Measurements from ENCODE around the gene SGIP1. TPM values are rescaled to one million over a fixed set of nuclear protein-coding genes. Genes with fewer than 3 reads are reported as not detected.
"Not testable (repeated sequence)": the region's sequence is repeated elsewhere in the genome, so short reads cannot be mapped to it uniquely, and the experiment has no call there.

SGIP1 gene
- total and polyA plus RNA-seq, 5 donors from 2014 or later, result not detected

DNA sequence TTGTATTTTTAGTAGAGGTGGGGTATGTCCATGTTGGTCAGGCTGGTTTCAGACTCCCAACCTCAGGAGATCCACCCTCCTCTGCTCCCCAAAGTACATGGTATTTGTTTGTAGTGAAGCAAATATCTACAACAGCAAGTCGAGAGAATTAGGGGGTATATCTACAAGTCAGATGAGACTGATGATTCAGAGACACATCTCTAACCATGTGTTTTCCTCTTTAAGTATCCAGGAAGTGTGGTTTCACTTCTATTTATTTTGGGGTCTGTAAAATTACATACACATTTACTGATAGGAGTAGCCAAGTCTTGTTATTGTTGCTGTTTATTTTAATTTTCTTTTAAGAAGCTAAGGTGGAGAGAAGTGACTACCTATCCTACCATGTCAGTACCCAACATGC is 44.9 kb downstream of the SGIP1 start:
- Mint-ChIP-seq H3K4me1 (no peaks in the 10 kb centered on the region), H3K27ac (no peak overlapping the region), H3K9me3 (peaks cover 0 to 2% (median 0%) of the 10 kb centered on the region in 7 donors), H3K27me3 (peaks cover 9% of the 10 kb centered on the region), H3K36me3 (no peaks in the 10 kb centered on the region), H3K4me3 (no peak overlapping the region)
- Histone ChIP-seq H3K9me3 (ENCODE audit: control insufficient read depth in 2 of 2, low read length in 2 of 2) (no peaks in the 10 kb centered on the region), H3K36me3 (ENCODE audit: control insufficient read depth, insufficient read depth, low read length) (no peaks in the 10 kb centered on the region), H3K4me1 (ENCODE audit: control insufficient read depth, insufficient read depth, low read length, poor library complexity, severe bottlenecking) (no peaks in the 10 kb centered on the region), H3K27me3 (ENCODE audit: control insufficient read depth, insufficient read depth, low read length) (peaks cover 8% of the 10 kb centered on the region), H3K4me3 (ENCODE audit: low read depth, low read length) (no peak overlapping the region), H3K27ac (ENCODE audit: insufficient read depth, low read length, poor library complexity, severe bottlenecking) (no peak overlapping the region)
- DNase-seq (no peak), ATAC-seq (ENCODE audit: low read depth in 2 of 2) (no peak)

DNA sequence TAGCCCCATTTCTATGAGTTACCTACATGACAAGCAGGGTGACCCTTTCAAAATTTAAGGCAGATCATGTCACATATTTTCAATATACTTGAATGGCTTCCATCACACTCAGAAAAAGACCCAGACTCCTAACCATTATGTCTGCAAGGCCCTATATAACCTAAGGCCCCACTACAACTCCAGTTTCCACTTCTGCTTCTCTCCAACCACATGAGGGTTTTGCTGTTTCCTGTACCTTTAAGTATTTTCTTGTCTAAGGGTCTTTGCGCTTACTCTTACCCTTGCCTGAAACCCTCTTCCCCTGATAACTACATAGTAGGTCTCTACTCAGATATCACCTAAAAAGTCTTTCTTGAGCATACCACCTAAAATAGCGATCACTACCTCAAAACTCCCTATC is 46.1 kb downstream of the SGIP1 start:
- Histone ChIP-seq H3K27me3 (ENCODE audit: control insufficient read depth, insufficient read depth, low read length) (peaks cover 8% of the 10 kb centered on the region), H3K4me3 (ENCODE audit: low read depth, low read length) (no peak overlapping the region), H3K9me3 (ENCODE audit: control insufficient read depth in 2 of 2, low read length in 2 of 2) (no peaks in the 10 kb centered on the region), H3K27ac (ENCODE audit: insufficient read depth, low read length, poor library complexity, severe bottlenecking) (no peak overlapping the region), H3K4me1 (ENCODE audit: control insufficient read depth, insufficient read depth, low read length, poor library complexity, severe bottlenecking) (no peaks in the 10 kb centered on the region), H3K36me3 (ENCODE audit: control insufficient read depth, insufficient read depth, low read length) (no peaks in the 10 kb centered on the region)
- no peaks in the 10 kb centered on the region for H3K9me3 Mint-ChIP-seq
- H3K36me3 Mint-ChIP-seq, result no peaks in the 10 kb centered on the region
- no peak overlapping the region for H3K27ac Mint-ChIP-seq
- no peaks in the 10 kb centered on the region for H3K4me1 Mint-ChIP-seq
- no peak overlapping the region for H3K4me3 Mint-ChIP-seq
- peaks cover 9% of the 10 kb centered on the region for H3K27me3 Mint-ChIP-seq
- DNase-seq, result no peak
- no peak for ATAC-seq (ENCODE audit: low read depth in 2 of 2)

DNA sequence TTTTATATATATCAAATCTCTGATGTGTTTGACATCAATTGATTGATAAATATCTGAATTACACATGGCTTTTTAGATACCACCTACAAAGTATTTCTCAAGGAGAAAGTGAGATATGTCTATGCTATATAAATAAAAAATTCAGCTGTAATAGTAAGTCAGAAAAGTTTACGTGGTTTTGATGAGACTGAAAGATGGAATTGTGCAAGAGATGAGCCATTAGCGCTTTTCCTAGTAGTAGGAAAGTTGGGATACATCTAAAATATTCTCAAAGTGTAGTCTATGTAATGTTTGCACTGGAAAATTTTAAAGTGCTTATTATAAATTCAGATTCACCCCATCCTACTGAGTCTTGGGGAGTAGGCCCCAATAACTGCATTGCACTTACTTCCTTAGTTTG is 49.1 kb downstream of the SGIP1 start:
- H3K27ac Mint-ChIP-seq, result no peak overlapping the region
- H3K27me3 Mint-ChIP-seq, result peaks cover 6% of the 10 kb centered on the region
- no peaks in the 10 kb centered on the region for H3K36me3 Mint-ChIP-seq

DNA sequence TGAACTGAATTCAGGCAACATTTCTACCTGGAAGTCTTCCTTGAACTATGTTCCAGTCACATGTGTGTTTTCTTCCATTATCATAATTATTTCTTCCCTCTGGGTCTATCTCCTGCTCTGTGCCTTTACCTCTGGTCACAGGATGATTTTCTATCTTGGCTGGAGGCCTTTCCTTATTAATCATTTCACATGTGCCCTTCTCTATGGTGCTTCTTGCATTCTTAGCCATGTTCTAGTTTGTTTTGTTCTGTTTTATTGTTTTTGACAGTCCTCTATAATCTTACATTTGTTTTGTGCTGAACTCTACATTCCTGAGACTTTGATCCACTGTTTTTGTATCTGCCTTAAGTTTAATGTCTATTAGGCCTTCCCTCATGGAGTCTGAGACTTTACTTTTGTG is 51.0 kb downstream of the SGIP1 start:
- no peaks in the 10 kb centered on the region for H3K4me1 Mint-ChIP-seq
- Histone ChIP-seq H3K36me3 (ENCODE audit: control insufficient read depth, insufficient read depth, low read length) (no peaks in the 10 kb centered on the region), H3K4me3 (ENCODE audit: low read depth, low read length) (no peak overlapping the region), H3K4me1 (ENCODE audit: control insufficient read depth, insufficient read depth, low read length, poor library complexity, severe bottlenecking) (no peaks in the 10 kb centered on the region), H3K27me3 (ENCODE audit: control insufficient read depth, insufficient read depth, low read length) (peaks cover 2% of the 10 kb centered on the region), H3K9me3 (ENCODE audit: control insufficient read depth in 2 of 2, low read length in 2 of 2) (no peaks in the 10 kb centered on the region), H3K27ac (ENCODE audit: insufficient read depth, low read length, poor library complexity, severe bottlenecking) (no peak overlapping the region)
- H3K4me3 Mint-ChIP-seq, result no peak overlapping the region
- H3K36me3 Mint-ChIP-seq, result no peaks in the 10 kb centered on the region
- no peak for ATAC-seq (ENCODE audit: low read depth in 2 of 2)
- H3K27ac Mint-ChIP-seq, result no peak overlapping the region
- H3K9me3 Mint-ChIP-seq, result no peaks in the 10 kb centered on the region
- H3K27me3 Mint-ChIP-seq, result peaks cover under 1% of the 10 kb centered on the region
- no peak for DNase-seq

More for the DNA sequence above, 49.1 kb downstream of the SGIP1 start:
- Histone ChIP-seq H3K9me3 (ENCODE audit: control insufficient read depth in 2 of 2, low read length in 2 of 2) (no peaks in the 10 kb centered on the region), H3K36me3 (ENCODE audit: control insufficient read depth, insufficient read depth, low read length) (no peaks in the 10 kb centered on the region), H3K4me3 (ENCODE audit: low read depth, low read length) (no peak overlapping the region), H3K27me3 (ENCODE audit: control insufficient read depth, insufficient read depth, low read length) (peaks cover 2% of the 10 kb centered on the region), H3K4me1 (ENCODE audit: control insufficient read depth, insufficient read depth, low read length, poor library complexity, severe bottlenecking) (no peaks in the 10 kb centered on the region), H3K27ac (ENCODE audit: insufficient read depth, low read length, poor library complexity, severe bottlenecking) (no peak overlapping the region)
- Mint-ChIP-seq H3K4me3 (no peak overlapping the region), H3K4me1 (no peaks in the 10 kb centered on the region), H3K9me3 (no peaks in the 10 kb centered on the region)
- ATAC-seq (ENCODE audit: low read depth in 2 of 2), result no peak
- DNase-seq, result no peak

DNA sequence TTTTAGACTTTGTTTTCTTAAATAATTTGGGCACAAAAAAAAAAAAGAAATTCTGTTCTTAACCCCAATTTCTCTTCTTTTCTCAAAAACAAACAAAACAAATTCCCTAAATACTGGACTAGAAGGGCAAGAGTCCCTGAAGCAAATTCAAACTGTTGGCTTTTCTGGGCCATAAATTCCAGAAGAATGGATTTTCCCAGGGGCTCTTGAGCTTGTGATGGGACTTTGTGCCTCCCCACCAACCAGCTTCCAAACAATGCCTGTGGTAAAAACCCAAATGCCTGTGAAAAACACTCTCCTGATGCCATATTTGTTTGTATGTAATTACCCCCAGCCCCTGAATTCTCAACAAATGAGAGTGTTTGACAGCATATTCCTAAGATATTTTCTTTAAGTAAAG is 55.4 kb downstream of the SGIP1 start:
- Mint-ChIP-seq H3K4me1 (no peaks in the 10 kb centered on the region), H3K9me3 (peaks cover 0 to 1% (median 0%) of the 10 kb centered on the region in 7 donors), H3K4me3 (no peak overlapping the region), H3K36me3 (no peaks in the 10 kb centered on the region), H3K27me3 (peaks cover 13% of the 10 kb centered on the region), H3K27ac (no peak overlapping the region)
- H3K4me3 ChIP-seq (ENCODE audit: low read depth, low read length), result no peak overlapping the region
- DNase-seq (no peak), ATAC-seq (ENCODE audit: low read depth in 2 of 2) (no peak)
- no peaks in the 10 kb centered on the region for H3K36me3 ChIP-seq (ENCODE audit: control insufficient read depth, insufficient read depth, low read length)
- no peak overlapping the region for H3K27ac ChIP-seq (ENCODE audit: insufficient read depth, low read length, poor library complexity, severe bottlenecking)
- H3K27me3 ChIP-seq (ENCODE audit: control insufficient read depth, insufficient read depth, low read length), result peaks cover 4% of the 10 kb centered on the region
- H3K4me1 ChIP-seq (ENCODE audit: control insufficient read depth, insufficient read depth, low read length, poor library complexity, severe bottlenecking), result no peaks in the 10 kb centered on the region
- no peaks in the 10 kb centered on the region for H3K9me3 ChIP-seq (ENCODE audit: control insufficient read depth in 2 of 2, low read length in 2 of 2)

DNA sequence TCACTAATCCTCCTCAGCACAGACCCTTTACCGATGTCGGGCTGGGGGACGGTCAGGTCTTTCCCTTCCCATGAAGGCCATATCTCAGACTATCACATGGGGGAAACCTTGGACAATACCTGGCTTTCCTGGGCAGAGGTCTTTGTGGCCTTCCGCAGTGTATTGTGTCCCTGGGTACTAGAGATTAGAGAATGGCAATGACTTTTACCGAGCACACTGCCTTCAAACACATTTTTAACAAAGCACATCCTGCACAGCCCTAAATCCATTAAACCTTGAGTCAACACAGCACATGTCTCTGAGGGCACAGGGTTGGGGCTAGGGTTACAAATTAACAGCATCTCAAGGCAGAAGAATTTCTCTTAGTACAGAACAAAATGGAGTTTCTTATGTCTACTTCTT is 58.2 kb downstream of the SGIP1 start:
- ATAC-seq (ENCODE audit: low read depth in 2 of 2); H3K9me3 Mint-ChIP-seq; H3K9me3 ChIP-seq (ENCODE audit: control insufficient read depth in 2 of 2, low read length in 2 of 2); H3K27ac ChIP-seq (ENCODE audit: insufficient read depth, low read length, poor library complexity, severe bottlenecking); H3K4me3 ChIP-seq (ENCODE audit: low read depth, low read length); H3K4me1 Mint-ChIP-seq; H3K4me1 ChIP-seq (ENCODE audit: control insufficient read depth, insufficient read depth, low read length, poor library complexity, severe bottlenecking); H3K27me3 ChIP-seq (ENCODE audit: control insufficient read depth, insufficient read depth, low read length); DNase-seq; H3K27ac Mint-ChIP-seq; H3K36me3 Mint-ChIP-seq; H3K4me3 Mint-ChIP-seq; H3K36me3 ChIP-seq (ENCODE audit: control insufficient read depth, insufficient read depth, low read length): not testable (repeated sequence)
- H3K27me3 Mint-ChIP-seq, result peaks cover 23% of the 10 kb centered on the region

DNA sequence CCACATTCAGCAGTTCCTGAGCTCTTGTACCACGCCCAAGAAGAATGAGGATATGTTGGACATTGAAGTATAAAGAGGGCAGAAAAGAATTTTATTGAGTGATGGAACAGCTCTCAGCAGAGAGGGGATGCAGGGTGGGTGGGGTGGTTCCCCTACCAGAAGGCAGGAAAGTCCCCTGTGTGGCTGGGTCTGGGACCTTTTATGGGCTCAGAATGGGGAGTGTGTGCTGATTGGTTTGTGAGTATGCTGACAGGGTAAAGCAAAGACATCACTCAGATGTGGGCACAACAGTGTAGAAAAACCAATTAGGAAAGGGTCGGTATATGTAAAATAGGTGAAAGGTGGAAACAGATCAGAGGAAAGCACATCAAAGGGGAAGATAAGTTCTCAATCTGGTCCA is 62.2 kb downstream of the SGIP1 start:
- no peak for ATAC-seq (ENCODE audit: low read depth in 2 of 2)
- Mint-ChIP-seq H3K4me1 (no peaks in the 10 kb centered on the region), H3K27me3 (peaks cover 27% of the 10 kb centered on the region)

DNA sequence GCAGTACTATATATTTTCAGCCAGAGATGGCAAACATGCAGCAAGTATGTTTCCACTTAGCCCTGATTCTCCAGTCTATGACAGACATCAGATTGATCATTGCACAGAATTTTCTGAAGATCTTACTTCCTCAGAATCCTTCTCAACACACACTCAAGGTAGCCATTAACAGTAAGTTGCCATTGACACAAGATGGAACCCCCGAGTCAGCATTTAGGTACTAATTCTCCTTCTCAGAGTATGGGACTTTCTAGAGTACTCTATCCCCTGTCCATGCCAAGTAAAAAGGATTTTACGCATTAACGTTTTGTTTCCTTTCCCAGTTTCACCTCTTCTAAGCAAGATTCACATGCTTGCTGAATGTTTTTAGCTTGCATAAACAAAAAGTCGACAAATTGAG is 63.5 kb downstream of the SGIP1 start:
- Mint-ChIP-seq H3K36me3 (no peaks in the 10 kb centered on the region), H3K27me3 (peaks cover 20% of the 10 kb centered on the region), H3K4me3 (no peak overlapping the region), H3K4me1 (no peaks in the 10 kb centered on the region), H3K9me3 (peaks cover 0 to 4% (median 1%) of the 10 kb centered on the region in 7 donors), H3K27ac (no peak overlapping the region)
- no peaks in the 10 kb centered on the region for H3K27me3 ChIP-seq (ENCODE audit: control insufficient read depth, insufficient read depth, low read length)
- no peak for DNase-seq
- ATAC-seq (ENCODE audit: low read depth in 2 of 2), result no peak
- H3K36me3 ChIP-seq (ENCODE audit: control insufficient read depth, insufficient read depth, low read length), result no peaks in the 10 kb centered on the region
- no peak overlapping the region for H3K4me3 ChIP-seq (ENCODE audit: low read depth, low read length)
- no peaks in the 10 kb centered on the region for H3K4me1 ChIP-seq (ENCODE audit: control insufficient read depth, insufficient read depth, low read length, poor library complexity, severe bottlenecking)
- H3K27ac ChIP-seq (ENCODE audit: insufficient read depth, low read length, poor library complexity, severe bottlenecking), result no peak overlapping the region
- no peaks in the 10 kb centered on the region for H3K9me3 ChIP-seq (ENCODE audit: control insufficient read depth in 2 of 2, low read length in 2 of 2)

More for the DNA sequence above, 62.2 kb downstream of the SGIP1 start:
- H3K4me3 ChIP-seq (ENCODE audit: low read depth, low read length), result no peak overlapping the region
- Mint-ChIP-seq H3K36me3 (no peaks in the 10 kb centered on the region), H3K9me3 (peaks cover 0 to 4% (median 1%) of the 10 kb centered on the region in 7 donors), H3K27ac (no peak overlapping the region), H3K4me3 (no peak overlapping the region)
- no peaks in the 10 kb centered on the region for H3K9me3 ChIP-seq (ENCODE audit: control insufficient read depth in 2 of 2, low read length in 2 of 2)
- no peaks in the 10 kb centered on the region for H3K4me1 ChIP-seq (ENCODE audit: control insufficient read depth, insufficient read depth, low read length, poor library complexity, severe bottlenecking)
- H3K27ac ChIP-seq (ENCODE audit: insufficient read depth, low read length, poor library complexity, severe bottlenecking), result no peak overlapping the region
- no peaks in the 10 kb centered on the region for H3K36me3 ChIP-seq (ENCODE audit: control insufficient read depth, insufficient read depth, low read length)
- DNase-seq, result no peak
- no peaks in the 10 kb centered on the region for H3K27me3 ChIP-seq (ENCODE audit: control insufficient read depth, insufficient read depth, low read length)

All from CD4-positive, CD25-positive, alpha-beta regulatory T cell (primary cell).